ENCODE results near the gene SEC24B.
A peak's percentile ranks its signal among the peaks of the same experiment; 100 is the strongest.
"Not testable (repeated sequence)": the region's sequence is repeated elsewhere in the genome, so short reads cannot be mapped to it uniquely, and the experiment has no call there.

The SEC24B gene

DNA sequence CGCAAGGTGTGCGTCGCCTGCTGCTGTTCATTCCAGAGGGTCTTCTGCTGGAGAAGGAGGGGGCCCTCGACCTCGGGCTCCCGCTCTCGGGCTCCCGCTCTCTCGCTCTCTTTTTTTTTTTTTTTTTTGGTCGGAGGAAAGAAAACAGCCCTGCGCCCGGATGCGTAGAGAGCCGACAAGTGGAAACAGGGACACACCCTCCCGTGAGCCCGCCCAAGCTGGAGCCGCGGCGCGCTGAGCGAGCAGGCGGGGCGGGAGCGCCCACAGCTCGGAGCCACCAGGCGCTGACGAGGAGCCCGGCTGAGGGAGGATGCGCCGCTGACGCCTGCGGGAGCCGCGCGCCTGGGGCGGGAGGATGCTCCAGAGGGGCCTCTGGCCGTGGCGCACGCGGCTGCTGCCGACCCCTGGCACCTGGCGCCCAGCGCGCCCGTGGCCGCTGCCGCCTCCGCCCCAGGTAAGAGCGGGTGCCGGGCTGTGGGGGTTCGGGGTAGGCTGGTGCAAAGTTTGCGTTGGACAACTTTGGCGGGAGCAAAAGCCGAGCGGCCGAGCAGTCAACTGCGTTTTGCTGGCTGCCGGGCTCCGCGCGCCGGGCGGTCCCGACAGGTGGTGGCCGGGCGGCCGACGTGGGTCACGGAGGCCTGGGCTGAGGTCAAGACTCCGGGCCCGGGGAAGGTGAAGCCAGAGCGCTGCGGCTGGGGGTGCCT is 126.5 kb downstream of the SEC24B start, which contains the start of gene MCUB:
TSS of gene MCUB (plus strand) at position 264 of the 704 bp plus-strand sequence. CDS start at position 356, 92 bp downstream.
- peak within 1 kb of the TSS; percentile 88 for H3K4me3 ChIP-seq (ENCODE audit: low read length)
- H3K9me3 ChIP-seq (ENCODE audit: control insufficient read depth, low read depth, low read length), result no peaks in the 10 kb centered on the region
- no peak within 1 kb of the TSS for H3K27ac ChIP-seq (ENCODE audit: low read length)

DNA sequence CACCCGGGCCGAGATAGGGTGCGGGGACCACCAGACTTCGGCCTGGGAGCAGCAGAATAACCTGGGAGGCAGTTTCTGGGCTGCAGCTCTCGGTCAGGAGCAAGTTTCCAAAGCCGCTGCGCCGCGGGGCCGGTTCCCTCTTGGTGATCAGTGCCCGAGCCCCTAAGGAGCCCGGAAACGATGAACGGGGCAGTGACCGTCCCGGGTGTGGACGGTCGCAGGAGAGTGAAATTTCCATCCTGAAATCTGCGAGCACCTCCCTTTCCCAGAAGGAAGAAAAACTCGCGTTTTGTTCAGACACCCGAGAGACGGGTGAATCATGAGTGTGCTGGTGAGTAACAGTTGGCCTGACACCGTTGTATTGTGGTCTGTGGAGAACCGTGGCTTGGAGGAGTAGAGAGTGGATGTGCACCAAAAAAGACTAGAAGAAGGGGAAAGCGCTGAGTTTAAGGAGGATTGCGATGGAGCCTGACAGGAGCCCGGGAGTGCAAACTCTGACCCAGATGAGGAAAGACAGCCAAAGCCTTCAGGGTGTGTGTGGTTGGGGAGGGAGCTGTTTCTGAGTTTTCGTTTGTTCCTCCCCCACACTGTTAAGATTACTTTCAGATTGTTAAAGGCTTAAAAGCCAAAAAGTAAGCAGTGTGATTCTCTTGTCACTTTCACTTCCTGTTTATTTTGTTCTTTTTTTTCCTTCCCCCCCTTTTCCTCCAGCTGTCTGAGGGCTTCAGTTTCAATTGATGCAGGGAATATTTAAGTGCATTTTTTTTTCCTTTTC is 127.3 kb downstream of the SEC24B start:
- peak overlapping the region; percentile 88 for H3K4me3 ChIP-seq (ENCODE audit: low read length)
- H3K27ac ChIP-seq (ENCODE audit: low read length), result no peak overlapping the region
- H3K36me3 ChIP-seq (ENCODE audit: control insufficient read depth, low read depth, low read length), result no peaks in the 10 kb centered on the region
- peak overlapping the region; percentile 66 for H3K9ac ChIP-seq (ENCODE audit: low read length)
- H3K4me1 ChIP-seq (ENCODE audit: control insufficient read depth, low read depth, low read length), result peaks cover 8% of the 10 kb centered on the region
- H3K9me3 ChIP-seq (ENCODE audit: control insufficient read depth, low read depth, low read length), result no peaks in the 10 kb centered on the region
- peaks cover 6% of the 10 kb centered on the region for H3K27me3 ChIP-seq (ENCODE audit: control insufficient read depth, insufficient read depth, low read length)

More for the DNA sequence above, 126.5 kb downstream of the SEC24B start, which contains the start of gene MCUB:
- peaks cover 6% of the 10 kb centered on the region for H3K27me3 ChIP-seq (ENCODE audit: control insufficient read depth, insufficient read depth, low read length)
- H3K36me3 ChIP-seq (ENCODE audit: control insufficient read depth, low read depth, low read length), result no peaks in the 10 kb centered on the region
- H3K4me1 ChIP-seq (ENCODE audit: control insufficient read depth, low read depth, low read length), result peaks cover 8% of the 10 kb centered on the region
- H3K9ac ChIP-seq (ENCODE audit: low read length), result peak within 1 kb of the TSS; percentile 66

DNA sequence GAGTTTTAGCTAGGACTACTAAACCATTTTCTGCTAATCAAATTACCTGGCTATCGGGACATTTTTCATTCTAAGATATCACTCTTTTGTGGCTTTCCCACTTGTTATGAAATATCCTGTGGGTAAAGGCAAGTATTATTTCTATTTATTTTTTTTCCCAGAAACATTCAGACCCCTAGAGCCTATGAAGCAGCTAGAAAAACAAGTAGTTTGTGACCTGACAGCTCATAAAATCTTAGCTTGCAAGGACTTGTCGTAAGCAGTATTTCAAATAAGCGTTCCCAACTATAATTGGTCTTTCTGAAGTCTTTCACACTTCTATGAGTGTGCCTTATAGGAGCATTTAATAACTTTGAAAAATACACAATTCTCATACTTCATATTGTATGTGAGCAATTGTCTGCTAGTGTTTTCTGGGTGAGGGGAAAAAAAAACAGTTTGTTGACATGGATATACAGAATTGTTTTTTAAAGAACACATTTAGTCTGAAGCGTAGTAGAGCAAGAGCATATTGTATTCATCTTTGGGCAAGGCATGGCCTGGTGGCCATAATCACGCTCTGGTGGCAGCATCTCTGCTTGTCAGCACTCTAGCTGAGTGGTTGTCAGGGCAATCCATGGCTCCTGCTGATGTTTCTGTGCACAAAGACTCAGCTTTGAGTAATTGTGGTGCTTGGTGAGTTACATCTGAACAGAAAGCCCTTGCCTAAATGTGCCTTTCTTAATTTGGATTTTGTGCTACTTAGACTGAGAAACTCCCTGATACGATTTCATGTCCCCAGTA is 129.0 kb downstream of the SEC24B start:
- H3K36me3 ChIP-seq (ENCODE audit: control insufficient read depth, low read depth, low read length), result no peaks in the 10 kb centered on the region

DNA sequence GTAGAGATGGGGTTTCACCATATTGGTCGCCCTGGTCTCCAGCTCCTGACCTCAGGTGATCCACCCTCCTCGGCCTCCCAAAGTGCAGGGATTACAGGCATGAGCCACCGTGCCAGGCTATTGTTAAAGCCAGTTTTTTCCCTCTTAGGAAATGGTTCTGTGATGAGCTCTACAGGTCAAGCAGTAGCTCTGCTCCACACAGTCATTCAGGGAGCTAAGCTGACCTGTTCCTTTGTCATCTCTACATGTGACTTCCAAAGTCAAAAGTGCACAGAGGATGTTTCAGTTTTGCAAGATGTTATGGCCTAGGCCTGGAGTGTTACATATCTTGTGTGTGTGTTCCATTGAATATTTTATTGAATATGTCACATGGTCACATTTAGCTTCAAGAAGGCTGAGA is 137.9 kb downstream of the SEC24B start:
- H3K36me3 ChIP-seq (ENCODE audit: control insufficient read depth, low read depth, low read length), result no peaks in the 10 kb centered on the region

More for the DNA sequence above, 129.0 kb downstream of the SEC24B start:
- Histone ChIP-seq H3K27me3 (ENCODE audit: control insufficient read depth, insufficient read depth, low read length) (peaks cover 6% of the 10 kb centered on the region), H3K9me3 (ENCODE audit: control insufficient read depth, low read depth, low read length) (no peaks in the 10 kb centered on the region), H3K27ac (ENCODE audit: low read length) (no peak overlapping the region), H3K4me3 (ENCODE audit: low read length) (no peak overlapping the region), H3K9ac (ENCODE audit: low read length) (no peak overlapping the region), H3K4me1 (ENCODE audit: control insufficient read depth, low read depth, low read length) (peaks cover 8% of the 10 kb centered on the region)

DNA sequence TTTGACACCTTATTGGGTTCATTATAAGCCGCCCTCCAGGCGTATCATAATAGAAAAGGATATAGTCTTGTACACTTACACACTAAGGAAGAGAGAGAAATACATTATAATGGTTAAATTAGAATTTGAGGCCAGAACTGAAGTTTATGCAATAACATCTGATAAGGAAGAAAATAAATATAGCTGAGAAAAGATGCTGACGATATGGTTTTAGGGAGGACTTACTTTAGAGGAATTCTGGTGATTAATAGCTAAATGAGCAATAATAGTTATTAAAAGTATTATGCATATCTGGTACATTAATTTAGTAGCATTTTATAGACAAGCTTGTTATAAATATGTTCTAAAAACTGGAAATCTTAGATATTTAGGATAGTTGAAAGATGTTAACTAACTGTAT is 138.5 kb downstream of the SEC24B start:
- Histone ChIP-seq H3K4me1 (ENCODE audit: control insufficient read depth, low read depth, low read length) (no peaks in the 10 kb centered on the region), H3K36me3 (ENCODE audit: control insufficient read depth, low read depth, low read length) (no peaks in the 10 kb centered on the region), H3K4me3 (ENCODE audit: low read length) (no peak overlapping the region), H3K9me3 (ENCODE audit: control insufficient read depth, low read depth, low read length) (no peaks in the 10 kb centered on the region), H3K9ac (ENCODE audit: low read length) (no peak overlapping the region), H3K27ac (ENCODE audit: low read length) (no peak overlapping the region), H3K27me3 (ENCODE audit: control insufficient read depth, insufficient read depth, low read length) (no peaks in the 10 kb centered on the region)

More for the DNA sequence above, 137.9 kb downstream of the SEC24B start:
- Histone ChIP-seq H3K27me3 (ENCODE audit: control insufficient read depth, insufficient read depth, low read length) (no peaks in the 10 kb centered on the region), H3K4me1 (ENCODE audit: control insufficient read depth, low read depth, low read length) (no peaks in the 10 kb centered on the region), H3K27ac (ENCODE audit: low read length) (no peak overlapping the region), H3K4me3 (ENCODE audit: low read length) (no peak overlapping the region), H3K9me3 (ENCODE audit: control insufficient read depth, low read depth, low read length) (no peaks in the 10 kb centered on the region), H3K9ac (ENCODE audit: low read length) (no peak overlapping the region)

DNA sequence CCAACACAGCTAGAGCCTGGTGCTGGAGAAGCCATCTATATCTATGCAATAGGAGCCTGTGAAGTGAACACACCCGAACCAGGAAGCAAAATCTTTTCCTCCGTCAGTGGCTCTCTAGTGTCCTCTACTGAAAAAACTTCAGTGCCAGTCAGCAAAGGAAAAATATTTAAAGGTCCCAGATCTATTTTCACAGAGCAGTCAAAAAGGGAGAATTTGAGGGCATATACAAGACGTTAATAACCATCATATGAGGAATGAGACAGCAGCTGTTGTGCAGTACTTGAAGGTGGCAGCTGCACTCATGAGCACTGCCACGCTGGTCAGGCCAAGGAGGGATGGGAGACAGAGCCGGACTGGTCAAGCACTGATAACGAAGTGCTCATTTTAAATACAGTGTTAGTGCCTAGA is 140.8 kb downstream of the SEC24B start:
- Histone ChIP-seq H3K36me3 (ENCODE audit: control insufficient read depth, low read depth, low read length) (no peaks in the 10 kb centered on the region), H3K4me3 (ENCODE audit: low read length) (no peak overlapping the region), H3K9ac (ENCODE audit: low read length) (no peak overlapping the region)

DNA sequence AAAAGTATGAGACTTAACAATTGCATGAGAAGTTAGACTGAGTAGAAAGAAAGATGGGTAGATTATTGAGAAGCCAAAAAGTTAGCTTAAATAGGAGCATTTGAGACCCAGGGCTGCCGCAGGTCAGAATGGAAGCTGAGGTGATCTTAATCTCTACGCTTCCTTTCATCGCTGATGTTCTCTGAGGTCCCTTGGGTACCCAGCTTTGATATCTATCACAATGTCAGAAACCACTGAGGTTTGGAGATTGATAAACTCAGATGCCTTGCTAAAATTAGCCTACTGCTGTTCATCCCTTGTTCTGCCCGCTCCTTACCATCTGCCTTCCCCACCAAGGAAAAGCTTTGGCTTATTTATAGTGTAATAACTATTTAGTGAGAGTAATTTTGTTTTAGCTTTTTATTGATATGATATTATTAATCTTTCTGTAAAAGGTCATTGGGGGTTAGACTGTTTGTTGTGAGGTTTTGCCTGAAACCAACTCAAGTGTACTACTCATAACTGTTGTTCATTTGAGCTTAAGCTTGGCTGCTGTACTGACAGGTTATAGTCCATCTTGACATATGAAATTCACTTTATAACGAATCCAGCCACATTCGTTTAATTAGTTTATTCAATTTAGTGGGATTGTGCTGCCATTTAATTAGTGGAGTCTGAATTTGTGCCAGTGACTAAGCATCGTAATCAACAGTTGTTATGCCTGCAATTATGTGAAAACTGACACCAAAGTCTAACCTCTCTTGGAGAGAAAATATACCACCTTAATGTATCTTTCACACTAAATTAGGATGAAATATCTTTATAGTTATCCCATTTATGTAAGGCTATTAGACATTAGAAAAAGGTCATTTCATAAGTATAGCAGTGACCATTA is 141.6 kb downstream of the SEC24B start:
- H3K9ac ChIP-seq (ENCODE audit: low read length), result no peak overlapping the region
- H3K4me3 ChIP-seq (ENCODE audit: low read length), result no peak overlapping the region
- no peaks in the 10 kb centered on the region for H3K4me1 ChIP-seq (ENCODE audit: control insufficient read depth, low read depth, low read length)
- no peaks in the 10 kb centered on the region for H3K27me3 ChIP-seq (ENCODE audit: control insufficient read depth, insufficient read depth, low read length)
- no peaks in the 10 kb centered on the region for H3K36me3 ChIP-seq (ENCODE audit: control insufficient read depth, low read depth, low read length)
- no peaks in the 10 kb centered on the region for H3K9me3 ChIP-seq (ENCODE audit: control insufficient read depth, low read depth, low read length)
- no peak overlapping the region for H3K27ac ChIP-seq (ENCODE audit: low read length)

More for the DNA sequence above, 140.8 kb downstream of the SEC24B start:
- no peaks in the 10 kb centered on the region for H3K4me1 ChIP-seq (ENCODE audit: control insufficient read depth, low read depth, low read length)
- no peak overlapping the region for H3K27ac ChIP-seq (ENCODE audit: low read length)
- H3K9me3 ChIP-seq (ENCODE audit: control insufficient read depth, low read depth, low read length), result no peaks in the 10 kb centered on the region
- H3K27me3 ChIP-seq (ENCODE audit: control insufficient read depth, insufficient read depth, low read length), result no peaks in the 10 kb centered on the region

DNA sequence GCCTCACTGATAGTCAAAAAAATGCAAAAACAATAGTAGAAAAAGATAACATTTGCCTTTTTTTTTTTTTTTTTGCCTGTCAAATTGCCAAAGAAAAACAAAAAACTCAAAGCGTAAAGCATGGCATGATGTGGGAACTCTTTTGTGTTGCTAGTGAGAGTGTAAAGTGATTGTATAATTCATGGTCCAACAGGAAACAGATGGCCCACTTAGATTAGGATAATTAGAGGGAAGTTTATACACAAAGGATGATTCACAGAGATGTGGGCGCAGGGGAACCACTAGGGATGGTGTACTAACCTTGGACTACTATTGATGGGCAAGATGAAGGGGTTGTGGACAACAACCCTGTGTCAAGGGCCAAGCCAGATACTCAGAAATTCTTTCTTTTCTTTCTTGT is 142.8 kb downstream of the SEC24B start:
- Histone ChIP-seq H3K27me3 (ENCODE audit: control insufficient read depth, insufficient read depth, low read length) (no peaks in the 10 kb centered on the region), H3K27ac (ENCODE audit: low read length) (no peak overlapping the region), H3K9ac (ENCODE audit: low read length) (no peak overlapping the region), H3K4me3 (ENCODE audit: low read length) (no peak overlapping the region), H3K9me3 (ENCODE audit: control insufficient read depth, low read depth, low read length) (no peaks in the 10 kb centered on the region), H3K36me3 (ENCODE audit: control insufficient read depth, low read depth, low read length) (no peaks in the 10 kb centered on the region), H3K4me1 (ENCODE audit: control insufficient read depth, low read depth, low read length) (no peaks in the 10 kb centered on the region)

DNA sequence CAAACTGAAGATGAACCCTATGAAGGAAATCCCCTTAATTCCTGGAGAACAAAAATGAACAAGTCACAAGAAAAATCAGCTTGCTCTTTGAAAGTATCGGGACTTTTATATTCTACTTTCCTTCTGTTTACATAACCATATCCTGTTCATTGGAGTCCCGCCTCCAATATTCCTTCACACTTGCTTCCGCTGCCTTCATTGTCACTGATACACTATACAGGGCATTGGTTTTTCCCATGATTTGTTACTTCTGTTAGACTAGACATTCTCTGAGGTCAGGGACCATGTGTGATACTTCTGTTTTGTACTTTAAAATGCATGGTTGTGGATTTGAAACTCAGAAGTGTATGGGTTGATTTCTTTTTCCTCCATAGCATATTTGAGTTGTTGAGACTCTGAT is 145.2 kb downstream of the SEC24B start:
- Histone ChIP-seq H3K9ac (ENCODE audit: low read length) (no peak overlapping the region), H3K27ac (ENCODE audit: low read length) (no peak overlapping the region), H3K9me3 (ENCODE audit: control insufficient read depth, low read depth, low read length) (no peaks in the 10 kb centered on the region), H3K27me3 (ENCODE audit: control insufficient read depth, insufficient read depth, low read length) (no peaks in the 10 kb centered on the region), H3K36me3 (ENCODE audit: control insufficient read depth, low read depth, low read length) (no peaks in the 10 kb centered on the region), H3K4me3 (ENCODE audit: low read length) (no peak overlapping the region), H3K4me1 (ENCODE audit: control insufficient read depth, low read depth, low read length) (no peaks in the 10 kb centered on the region)

DNA sequence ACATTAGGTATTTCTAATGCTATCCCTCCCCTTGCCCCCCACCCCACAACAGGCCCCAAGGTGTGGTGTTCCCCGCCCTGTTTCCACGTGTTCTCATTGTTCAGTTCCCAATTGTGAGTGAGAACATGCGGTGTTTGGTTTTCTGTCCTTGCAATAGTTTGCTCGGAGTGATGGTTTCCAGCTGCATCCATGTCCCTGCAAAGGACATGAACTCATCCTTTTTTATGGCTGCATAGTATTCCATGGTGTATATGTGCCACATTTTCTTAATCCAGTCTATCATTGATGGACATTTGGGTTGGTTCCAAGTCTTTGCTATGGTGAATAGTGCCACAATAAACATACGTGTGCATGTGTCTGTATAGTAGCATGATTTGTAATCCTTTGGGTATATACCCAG is 146.4 kb downstream of the SEC24B start:
- H3K36me3 ChIP-seq (ENCODE audit: control insufficient read depth, low read depth, low read length); H3K9ac ChIP-seq (ENCODE audit: low read length); H3K27ac ChIP-seq (ENCODE audit: low read length); H3K4me1 ChIP-seq (ENCODE audit: control insufficient read depth, low read depth, low read length); H3K27me3 ChIP-seq (ENCODE audit: control insufficient read depth, insufficient read depth, low read length); H3K4me3 ChIP-seq (ENCODE audit: low read length); H3K9me3 ChIP-seq (ENCODE audit: control insufficient read depth, low read depth, low read length): not testable (repeated sequence)

Measured in iPS-18a (cell line).